HG03066 (cell line): ENCODE results near the gene CDHR2.

Experiments used
- ATAC-seq: cut with Tn5 transposase; IDR thresholded peaks from one replicate; pipeline ENCODE4 v1.9.1; 2021; ENCODE audit warnings: low read depth; ENCODE audit not compliant: unreplicated experiment

CDHR2 gene

DNA sequence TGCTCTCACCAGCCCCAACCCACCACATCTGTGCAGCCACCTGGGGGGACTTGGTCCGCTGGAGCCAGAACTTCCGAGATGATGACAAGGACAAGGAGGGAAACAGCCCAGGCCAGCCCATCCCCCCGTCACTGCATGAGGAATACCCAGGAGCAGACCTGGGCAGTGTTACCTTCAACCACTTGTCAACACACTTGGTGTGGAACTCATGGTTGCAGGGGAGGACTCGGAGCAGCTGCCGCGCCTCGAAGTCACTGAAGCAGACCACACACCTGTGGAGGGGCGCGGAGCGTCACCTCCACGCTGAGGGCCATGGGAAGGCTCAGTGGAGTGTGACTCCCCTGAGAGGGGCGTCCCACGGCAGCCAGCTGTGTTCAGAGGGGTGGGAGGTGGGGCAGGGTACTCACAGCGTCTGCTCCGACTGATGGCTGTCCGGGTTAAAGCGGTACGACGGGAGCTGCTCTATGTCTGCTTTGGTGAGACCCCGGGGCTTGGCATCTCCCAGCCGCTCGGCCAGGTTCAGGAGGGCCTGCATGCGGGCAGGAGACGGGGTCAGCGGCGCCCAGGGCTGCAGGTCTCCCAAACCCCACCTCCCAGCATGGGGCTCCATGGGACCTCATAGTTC is 19.9 kb upstream of the CDHR2 start:
- no peak for ATAC-seq

- no peak for ATAC-seq
Observed at GRCh38 chr5:176529741-176530141, 19.4 kb upstream of the CDHR2 start.

DNA sequence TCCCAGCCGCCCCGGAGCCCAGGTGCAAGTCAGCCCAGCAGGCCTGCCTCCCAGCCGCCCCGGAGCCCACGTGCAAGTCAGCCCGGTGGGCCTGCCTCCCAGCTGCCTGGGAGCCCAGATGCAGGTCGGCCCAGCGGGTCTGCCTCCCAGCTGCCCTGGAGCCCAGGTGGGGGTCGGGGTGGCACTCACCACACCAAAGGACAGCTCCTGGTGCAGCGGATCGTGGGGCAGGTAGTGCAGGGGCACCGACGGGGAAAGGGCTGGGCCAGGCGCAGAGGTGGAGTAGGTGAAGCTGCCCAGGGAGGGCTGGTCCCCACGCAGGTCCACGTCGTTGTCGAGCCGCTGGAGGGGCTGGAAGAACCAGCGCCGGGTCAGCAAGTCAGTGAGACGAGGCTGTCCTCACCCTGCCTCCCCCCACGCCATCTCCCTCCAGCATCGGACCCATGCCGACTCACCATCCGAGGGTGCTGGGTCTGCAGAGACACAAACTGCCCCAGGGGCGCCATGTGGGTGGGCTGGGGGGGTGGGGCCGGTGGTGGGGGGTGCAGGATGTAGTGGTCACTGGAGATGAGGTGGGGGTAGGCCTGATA is 18.7 kb upstream of the CDHR2 start:
- ATAC-seq, result no peak

DNA sequence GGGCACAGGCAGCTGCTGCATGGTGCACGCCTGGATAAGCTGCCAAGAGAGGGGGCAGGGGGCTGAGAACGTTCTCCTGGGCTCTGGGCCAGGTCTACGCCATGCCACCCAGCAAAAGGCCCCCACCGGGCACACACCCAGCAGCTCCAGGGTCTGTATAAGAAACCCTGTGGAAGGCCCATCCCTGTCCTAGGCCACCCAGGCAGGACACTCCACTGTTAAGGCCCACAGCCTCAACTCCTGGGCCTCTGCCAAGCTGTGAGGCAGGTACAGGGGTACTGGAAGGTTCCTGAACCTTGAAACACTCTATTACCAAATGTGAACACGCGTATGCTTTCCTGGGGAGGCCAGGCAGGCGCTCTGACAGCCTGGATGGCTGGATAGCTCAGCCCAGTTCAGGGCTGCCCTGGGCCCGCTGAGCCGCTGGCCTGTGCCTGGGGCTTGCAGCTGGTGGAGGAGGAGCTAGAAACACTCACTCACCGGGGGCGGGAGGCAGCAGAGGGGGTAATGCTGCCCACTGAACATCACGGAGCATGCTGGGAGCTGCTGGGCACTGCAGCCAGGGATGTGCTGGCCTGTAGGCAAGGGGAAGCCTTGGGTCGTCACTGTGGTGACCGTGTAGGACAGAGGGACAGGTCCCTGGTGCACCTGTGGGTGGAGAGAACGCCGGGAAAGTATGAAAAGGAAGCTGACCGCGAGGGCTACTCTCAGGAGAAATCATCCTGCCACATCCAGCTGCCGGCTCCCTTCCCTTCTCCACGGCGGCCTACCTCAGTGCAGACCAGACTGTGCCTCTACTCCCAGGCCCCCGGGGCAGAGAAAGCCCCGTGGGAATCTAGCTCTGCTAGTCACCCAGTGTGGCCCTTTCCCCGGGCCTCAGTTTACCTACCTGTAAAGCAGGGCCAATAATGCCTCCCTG is 17.9 kb upstream of the CDHR2 start:
- no peak for ATAC-seq

DNA sequence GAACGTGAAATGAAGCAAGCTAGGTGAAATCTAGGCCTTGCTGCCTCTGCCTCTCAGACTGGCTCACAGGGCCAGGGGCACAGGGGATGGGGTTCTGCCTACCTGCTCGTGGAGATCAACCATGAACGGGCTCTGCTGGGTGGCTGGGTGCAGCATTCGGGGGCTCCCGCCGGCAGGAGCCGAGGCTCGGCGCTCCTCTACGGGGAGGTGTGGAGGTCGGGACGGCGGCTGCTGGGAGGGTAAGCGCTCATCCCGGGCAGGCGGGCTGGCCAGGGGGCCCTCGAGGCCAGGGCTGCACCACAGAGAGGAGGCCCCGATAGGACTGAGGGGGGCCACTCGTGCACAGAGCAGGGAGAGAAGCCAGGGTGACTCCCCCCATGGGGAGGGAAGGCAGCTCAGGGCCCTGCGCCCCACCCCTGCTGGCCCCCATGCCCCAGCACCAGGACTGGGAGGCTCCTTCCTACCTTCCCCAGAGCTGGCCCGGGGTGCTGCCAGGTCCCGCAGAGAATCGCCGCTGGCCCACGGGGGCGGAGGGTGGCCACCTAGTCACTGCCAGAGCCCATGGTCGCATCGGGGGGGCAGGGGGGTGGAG is 17.1 kb upstream of the CDHR2 start:
- ATAC-seq, result no peak

- no peak for ATAC-seq
Observed at GRCh38 chr5:176532795-176533194, 16.3 kb upstream of the CDHR2 start.

GRCh38 chr5:176533390-176533789 is 15.8 kb upstream of the CDHR2 start:
- ATAC-seq, result no peak

GRCh38 chr5:176533894-176534611 is 15.1 kb upstream of the CDHR2 start:
- ATAC-seq, result no peak

- no peak for ATAC-seq
Observed at GRCh38 chr5:176534640-176535039, 14.5 kb upstream of the CDHR2 start.

- no peak for ATAC-seq
Observed at GRCh38 chr5:176535101-176535663, 14.0 kb upstream of the CDHR2 start.

- no peak for ATAC-seq
Observed at GRCh38 chr5:176535664-176536131, 13.4 kb upstream of the CDHR2 start.

DNA sequence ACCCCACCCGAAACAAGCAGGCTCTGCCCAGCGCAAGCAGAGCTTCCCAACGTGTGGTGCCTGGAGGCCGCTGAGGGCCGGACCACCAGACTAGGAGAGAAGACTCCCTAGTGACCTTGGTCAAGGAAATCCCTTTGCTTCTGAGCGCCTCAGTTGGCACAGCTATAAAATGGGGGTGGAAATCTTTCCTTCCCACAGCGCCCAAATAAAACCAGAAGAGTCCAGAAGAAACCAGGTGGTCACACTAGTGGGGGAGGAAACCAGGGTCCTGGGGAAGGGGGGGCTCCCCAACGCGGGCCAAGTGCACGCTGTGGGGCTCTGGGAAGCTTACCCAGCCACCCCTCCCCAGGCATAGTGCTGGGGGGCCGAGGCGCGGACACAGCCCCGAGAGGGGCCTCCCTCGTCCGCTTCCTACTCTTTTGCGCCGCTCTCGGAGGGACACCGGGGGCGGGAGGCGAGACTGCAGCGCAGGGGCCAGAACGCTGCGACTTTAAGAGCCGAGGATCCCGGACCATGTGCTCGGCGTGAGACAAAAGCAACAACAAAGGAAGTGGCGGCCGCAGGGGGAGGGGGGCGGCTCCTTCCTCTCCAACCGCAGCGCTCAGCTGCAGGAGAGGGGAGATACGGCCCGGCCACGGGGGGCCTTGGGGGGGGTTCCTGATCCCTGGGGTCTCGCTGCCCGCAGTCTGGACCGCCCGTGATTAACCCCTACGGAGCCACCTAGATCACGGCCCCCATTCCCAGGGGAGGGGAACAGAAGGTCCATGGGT is 12.8 kb upstream of the CDHR2 start:
- ATAC-seq, result peak; percentile 30

DNA sequence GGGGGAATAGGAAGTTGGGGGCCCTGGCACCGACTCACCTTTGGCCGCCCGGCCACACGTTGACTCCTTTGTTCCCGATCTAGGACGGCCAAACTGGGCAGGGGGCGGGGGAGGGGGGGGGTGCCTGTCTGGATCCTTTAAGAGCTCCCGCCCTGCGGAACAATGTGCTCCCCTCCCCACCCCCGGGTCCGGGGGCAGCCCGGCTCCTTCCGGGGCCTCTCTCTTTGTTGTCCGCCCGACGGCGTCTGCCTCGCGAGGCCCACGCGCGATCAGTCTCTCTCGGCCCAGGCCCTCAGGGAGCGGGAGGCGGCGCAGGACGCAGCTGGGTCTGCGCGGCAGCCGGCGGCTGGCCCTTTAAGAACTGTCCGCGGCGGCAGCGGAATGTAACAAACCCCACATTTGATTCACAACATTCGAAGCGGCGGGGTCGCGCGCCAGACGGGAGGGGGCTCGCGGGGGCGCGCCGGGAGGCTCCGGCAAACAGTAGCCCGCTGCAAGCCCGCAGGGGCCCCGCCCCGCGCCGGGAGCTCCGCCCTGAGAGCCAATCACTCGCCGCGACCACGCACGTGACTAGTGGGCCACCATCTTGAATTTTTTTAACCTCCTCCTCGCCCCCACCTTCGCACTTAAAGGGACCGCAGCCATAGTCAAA is 12.1 kb upstream of the CDHR2 start, which contains the start of gene RNF44:
TSS of gene RNF44 (minus strand) at position 501 of the 652 bp plus-strand sequence. CDS start 4,930 bp downstream, outside the sequence.
- peak; percentile 45 for ATAC-seq

DNA sequence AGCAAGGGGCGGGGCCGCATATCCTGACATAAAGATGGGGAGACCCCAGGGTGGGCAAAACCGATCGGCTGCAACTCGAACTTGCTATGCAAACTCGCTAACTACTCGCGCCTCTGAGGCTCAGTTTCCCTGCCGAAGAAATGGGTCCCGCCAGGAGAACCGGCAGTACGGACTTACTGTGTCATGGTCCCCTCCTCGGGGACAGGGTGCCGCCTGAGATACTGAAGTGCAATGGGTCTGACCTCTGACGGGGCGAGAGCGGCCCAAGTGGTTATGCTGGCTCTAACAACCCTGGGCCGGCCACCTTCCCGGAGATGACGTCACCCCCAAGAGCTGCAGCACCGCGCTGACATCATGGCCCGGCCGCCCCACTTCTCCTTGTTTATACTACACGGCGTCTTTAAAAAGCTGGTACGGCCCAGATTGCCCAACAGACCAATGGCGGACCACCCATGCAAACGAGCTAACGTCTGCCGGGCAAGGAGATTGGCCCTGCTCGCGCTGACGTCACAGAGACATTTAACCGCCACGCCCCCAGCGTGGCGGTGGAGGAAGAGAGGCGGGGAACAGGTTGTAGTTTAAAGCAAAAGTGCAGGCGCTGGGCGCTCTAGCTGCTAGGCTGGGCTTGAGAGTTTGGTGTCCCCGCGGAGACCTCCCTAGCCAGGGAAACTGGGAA is 11.4 kb upstream of the CDHR2 start:
- peak; percentile 65 for ATAC-seq

GRCh38 chr5:176538230-176538988 is 10.7 kb upstream of the CDHR2 start:
- no peak for ATAC-seq

DNA sequence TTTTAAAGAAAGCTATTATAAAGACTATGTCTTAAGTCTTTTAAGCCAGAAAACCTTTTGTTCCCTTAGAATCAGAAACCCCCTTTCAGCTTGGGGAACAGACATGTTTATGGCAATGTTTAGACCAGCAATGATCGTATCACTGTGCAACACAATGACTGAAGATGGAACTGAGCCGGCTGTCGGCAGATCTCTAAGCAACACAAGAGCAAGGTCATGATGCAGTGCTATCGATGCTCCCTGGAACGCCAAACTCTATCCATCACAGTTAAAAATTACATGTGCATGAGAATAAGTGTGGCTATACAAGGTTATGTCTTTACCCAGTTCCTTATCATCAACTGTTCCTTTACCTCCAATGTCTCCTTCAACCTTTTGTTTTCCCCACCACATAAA is 10.2 kb upstream of the CDHR2 start:
- no peak for ATAC-seq

GRCh38 chr5:176540476-176540899 is 8.7 kb upstream of the CDHR2 start:
- no peak for ATAC-seq
